HepG2 (cell line): Measurements from ENCODE around the gene CAP2.

ENCODE experiments used
- BCL3 ChIP-seq: sonication (generic); formaldehyde crosslinking; IDR thresholded peaks from 2 replicates; pipeline ENCODE4 v1.5.1; 2020; ENCODE audit warnings: mild to moderate bottlenecking, missing genetic modification reagents, moderate library complexity
- CREM ChIP-seq, 2 experiments: sonication (generic) in 1 of 2; formaldehyde crosslinking in 1 of 2; IDR thresholded peaks; 2 replicates each; pipeline versions ENCODE4 v1.4.0 to v1.6.1; 2016 to 2020; ENCODE audit warnings: antibody characterized with exemption in 1 of 2, mild to moderate bottlenecking in 1 of 2, missing genetic modification reagents in 1 of 2
- CTCF ChIP-seq: sonication (generic); formaldehyde crosslinking; IDR thresholded peaks from 2 replicates; pipeline ENCODE4 v1.5.0; 2020; ENCODE audit warnings: mild to moderate bottlenecking, missing genetic modification reagents, moderate library complexity
- FOXK1 ChIP-seq: sonication (generic); formaldehyde crosslinking; IDR thresholded peaks from 2 replicates; pipeline ENCODE4 v1.4.0; 2020; ENCODE audit warnings: low read depth, missing genetic modification reagents, borderline replicate concordance
- FUBP1 ChIP-seq: sonication (generic); formaldehyde crosslinking; IDR thresholded peaks from 2 replicates; pipeline ENCODE4 v1.5.1; 2020; ENCODE audit warnings: missing genetic modification reagents, mild to moderate bottlenecking, borderline replicate concordance
- HDAC6 ChIP-seq: fragments of 200-600 bp; sonication (generic); IDR thresholded peaks from 2 replicates; pipeline ENCODE4 v1.7.0; 2017; ENCODE audit warnings: mild to moderate bottlenecking, antibody characterized with exemption, low read length, low read depth
- HNRNPK ChIP-seq: fragments of 200-400 bp; formaldehyde crosslinking; IDR thresholded peaks from 2 replicates; pipeline ENCODE4 v1.6.1; 2018; ENCODE audit warnings: low read length, low read depth, moderate library complexity, mild to moderate bottlenecking; ENCODE audit not compliant: poor library complexity, severe bottlenecking
- NCOR1 ChIP-seq: fragments of 200-600 bp; sonication (generic); IDR thresholded peaks from 2 replicates; pipeline ENCODE4 v1.7.0; 2017; ENCODE audit warnings: antibody characterized with exemption, low read length, borderline replicate concordance
- SMC3 ChIP-seq: IDR thresholded peaks from 2 replicates; pipeline ENCODE4 v1.6.1; 2011; ENCODE audit warnings: low read length, improper control_type of control experiment
- SUZ12 ChIP-seq: fragments of 150-350 bp; IDR thresholded peaks from 2 replicates; pipeline ENCODE4 v1.6.1; 2014; ENCODE audit warnings: low read depth, low read length
- TBL1XR1 ChIP-seq: fragments of 150-350 bp; IDR thresholded peaks from 2 replicates; pipeline ENCODE4 v1.6.1; 2014; ENCODE audit warnings: borderline replicate concordance, low read length; ENCODE audit not compliant: partially characterized antibody
- YY1 ChIP-seq: IDR thresholded peaks from 2 replicates; pipeline ENCODE4 v1.6.1; 2011; ENCODE audit warnings: low read length, low read depth, moderate library complexity, mild to moderate bottlenecking; ENCODE audit not compliant: insufficient read depth, insufficient replicate concordance

GRCh38 chr6:17551383-17551958 lies 158.1 kb downstream of the CAP2 start:
- TF ChIP-seq BCL3 (CRISPR knock-in tag): no peak
- TF ChIP-seq NCOR1: no peak
- no peak for TF ChIP-seq SUZ12
- no peak for TF ChIP-seq SMC3
- TF ChIP-seq FUBP1 (CRISPR knock-in tag): no peak
- TF ChIP-seq HNRNPK: no peak
- TF ChIP-seq CREM (IDR thresholded peaks at IDR 0.05): no peak
- TF ChIP-seq CREM (CRISPR knock-in tag; IDR thresholded peaks at IDR 0.05): no peak
- TF ChIP-seq HDAC6: no peak
- no peak for TF ChIP-seq TBL1XR1
- no peak for TF ChIP-seq YY1
- TF ChIP-seq CTCF (CRISPR knock-in tag): no peak
- TF ChIP-seq FOXK1 (CRISPR knock-in tag): no peak
